ENCODE results near the gene FALEC. TPM values are rescaled to one million over a fixed set of nuclear protein-coding genes. Genes with fewer than 3 reads are reported as not detected.
A peak's percentile ranks its signal among the peaks of the same experiment; 100 is the strongest.

The FALEC gene
- total RNA-seq, 4 donors from 2014 or later, result not detected

DNA sequence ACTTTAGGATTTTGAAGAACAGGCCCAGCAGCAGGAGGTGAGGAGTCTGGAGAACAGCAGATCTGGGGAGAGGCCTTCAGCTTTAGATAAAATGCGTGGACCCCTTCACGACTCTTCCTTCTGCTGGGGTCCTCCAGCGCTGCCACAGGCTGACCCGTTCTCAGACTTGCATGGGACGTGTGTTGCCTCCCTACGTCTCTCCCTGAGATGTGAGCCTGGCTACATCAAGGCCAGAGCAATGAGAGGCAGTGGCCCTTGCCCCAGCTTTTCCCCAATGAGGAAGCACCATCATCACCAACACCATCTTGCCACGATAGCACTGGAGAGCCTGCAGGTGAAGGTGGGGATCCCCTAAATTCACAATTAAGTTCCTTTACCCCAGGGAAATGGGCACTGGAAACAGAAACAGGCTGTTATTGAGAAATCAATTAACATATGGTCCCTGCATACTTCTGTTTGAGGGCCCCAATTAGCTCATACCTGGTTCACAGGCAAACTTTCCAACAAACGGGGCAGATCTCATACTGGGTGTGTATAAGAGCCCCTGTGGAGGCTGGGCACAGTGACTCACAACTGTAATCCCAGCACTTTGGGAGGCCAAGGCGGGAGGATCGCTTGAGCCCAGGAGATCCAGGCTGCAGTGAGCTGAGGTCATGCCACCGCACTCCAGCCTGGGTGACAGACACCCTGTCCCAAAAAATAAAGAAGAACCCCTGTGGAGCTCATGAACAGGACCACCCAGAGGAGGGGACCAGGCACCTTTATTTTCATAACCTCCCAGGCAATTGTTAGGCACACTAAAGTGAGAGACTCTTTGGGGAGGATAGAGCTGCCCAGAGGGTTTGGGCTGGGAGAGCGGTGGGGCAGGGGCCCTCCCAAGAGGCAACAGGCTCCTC is 21.5 kb downstream of the FALEC start:
- peaks cover 28% of the 10 kb centered on the region for H3K4me1 ChIP-seq

DNA sequence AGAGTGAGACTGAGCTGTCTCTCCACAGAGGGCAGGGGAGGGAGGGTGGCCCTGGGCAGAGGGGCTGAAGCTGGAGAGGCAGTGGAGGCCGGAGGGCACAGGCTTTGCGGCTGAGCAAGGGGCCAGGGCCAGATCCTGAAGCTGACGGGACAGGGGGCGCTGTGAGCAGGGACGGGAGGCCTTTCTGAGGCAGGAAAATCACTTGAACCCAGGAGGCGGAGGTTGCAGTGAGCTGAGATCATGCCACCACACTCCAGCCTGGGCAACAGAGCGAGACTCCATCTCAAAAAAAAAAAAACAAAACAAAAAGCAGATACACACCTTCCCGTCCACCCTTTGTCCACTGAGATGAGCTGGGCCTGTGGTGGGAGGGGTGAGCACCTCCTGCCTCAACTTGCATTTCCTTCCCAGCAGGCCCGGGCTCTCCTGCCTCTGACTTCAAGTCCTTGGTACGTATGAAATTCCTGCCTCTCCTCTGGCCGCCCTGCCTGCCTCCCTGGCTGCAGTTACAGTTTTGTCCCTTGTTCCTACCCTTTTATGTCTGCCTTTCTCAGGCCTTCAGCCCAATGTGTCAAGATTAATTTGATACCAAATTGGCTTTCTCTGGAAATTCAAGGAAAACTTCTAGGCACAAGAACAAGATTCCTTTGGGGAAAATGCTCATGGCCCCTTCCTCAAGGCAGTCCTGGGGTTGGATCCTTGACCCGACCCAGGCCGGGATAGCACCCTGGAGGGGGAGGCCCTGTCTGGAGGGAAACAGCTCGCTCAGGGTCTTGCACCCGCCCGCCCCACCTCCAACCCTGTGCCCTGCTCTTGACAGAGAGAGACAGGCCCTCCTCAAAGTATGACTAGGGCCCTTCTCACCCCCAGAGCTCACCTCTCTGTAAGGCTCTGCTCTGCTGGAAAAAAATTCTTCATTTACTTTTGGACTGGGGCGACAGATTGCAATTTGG is 22.5 kb downstream of the FALEC start:
- H3K9me3 ChIP-seq, result no peaks in the 10 kb centered on the region
- peaks cover 23% of the 10 kb centered on the region for H3K4me1 ChIP-seq
- WGBS, result 60% methylated on average over 17 of the region's 17 CpGs
- H3K27me3 ChIP-seq, result no peaks in the 10 kb centered on the region
- H3K4me3 ChIP-seq, result no peak overlapping the region
- TF ChIP-seq EP300 (IDR thresholded peaks at IDR 0.05) (no peak), POLR2AphosphoS5 (IDR thresholded peaks at IDR 0.05) (no peak), POLR2A (IDR thresholded peaks at IDR 0.05) (no peak)
- TF ChIP-seq, protein P1, sequence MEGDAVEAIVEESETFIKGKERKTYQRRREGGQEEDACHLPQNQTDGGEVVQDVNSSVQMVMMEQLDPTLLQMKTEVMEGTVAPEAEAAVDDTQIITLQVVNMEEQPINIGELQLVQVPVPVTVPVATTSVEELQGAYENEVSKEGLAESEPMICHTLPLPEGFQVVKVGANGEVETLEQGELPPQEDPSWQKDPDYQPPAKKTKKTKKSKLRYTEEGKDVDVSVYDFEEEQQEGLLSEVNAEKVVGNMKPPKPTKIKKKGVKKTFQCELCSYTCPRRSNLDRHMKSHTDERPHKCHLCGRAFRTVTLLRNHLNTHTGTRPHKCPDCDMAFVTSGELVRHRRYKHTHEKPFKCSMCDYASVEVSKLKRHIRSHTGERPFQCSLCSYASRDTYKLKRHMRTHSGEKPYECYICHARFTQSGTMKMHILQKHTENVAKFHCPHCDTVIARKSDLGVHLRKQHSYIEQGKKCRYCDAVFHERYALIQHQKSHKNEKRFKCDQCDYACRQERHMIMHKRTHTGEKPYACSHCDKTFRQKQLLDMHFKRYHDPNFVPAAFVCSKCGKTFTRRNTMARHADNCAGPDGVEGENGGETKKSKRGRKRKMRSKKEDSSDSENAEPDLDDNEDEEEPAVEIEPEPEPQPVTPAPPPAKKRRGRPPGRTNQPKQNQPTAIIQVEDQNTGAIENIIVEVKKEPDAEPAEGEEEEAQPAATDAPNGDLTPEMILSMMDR (IDR thresholded peaks at IDR 0.05), result no peak
- peak overlapping the region; percentile 59 for H3K27ac ChIP-seq
- no peak for DNase-seq (ENCODE audit: low spot score in 2 of 2)
- H3K36me3 ChIP-seq, result no peaks in the 10 kb centered on the region

More for the DNA sequence above, 21.5 kb downstream of the FALEC start:
- H3K9me3 ChIP-seq, result no peaks in the 10 kb centered on the region
- no peak for DNase-seq (ENCODE audit: low spot score in 2 of 2)
- TF ChIP-seq POLR2A (IDR thresholded peaks at IDR 0.05), result no peak
- TF ChIP-seq, protein P1 (IDR thresholded peaks at IDR 0.05), result no peak
- no peak for TF ChIP-seq POLR2AphosphoS5 (IDR thresholded peaks at IDR 0.05)
- no peak for TF ChIP-seq EP300 (IDR thresholded peaks at IDR 0.05)
- no peaks in the 10 kb centered on the region for H3K36me3 ChIP-seq
- WGBS, result 88% methylated on average over 9 of the region's 12 CpGs
- H3K27me3 ChIP-seq, result no peaks in the 10 kb centered on the region
- H3K27ac ChIP-seq, result peak overlapping the region; percentile 59
- no peak overlapping the region for H3K4me3 ChIP-seq

DNA sequence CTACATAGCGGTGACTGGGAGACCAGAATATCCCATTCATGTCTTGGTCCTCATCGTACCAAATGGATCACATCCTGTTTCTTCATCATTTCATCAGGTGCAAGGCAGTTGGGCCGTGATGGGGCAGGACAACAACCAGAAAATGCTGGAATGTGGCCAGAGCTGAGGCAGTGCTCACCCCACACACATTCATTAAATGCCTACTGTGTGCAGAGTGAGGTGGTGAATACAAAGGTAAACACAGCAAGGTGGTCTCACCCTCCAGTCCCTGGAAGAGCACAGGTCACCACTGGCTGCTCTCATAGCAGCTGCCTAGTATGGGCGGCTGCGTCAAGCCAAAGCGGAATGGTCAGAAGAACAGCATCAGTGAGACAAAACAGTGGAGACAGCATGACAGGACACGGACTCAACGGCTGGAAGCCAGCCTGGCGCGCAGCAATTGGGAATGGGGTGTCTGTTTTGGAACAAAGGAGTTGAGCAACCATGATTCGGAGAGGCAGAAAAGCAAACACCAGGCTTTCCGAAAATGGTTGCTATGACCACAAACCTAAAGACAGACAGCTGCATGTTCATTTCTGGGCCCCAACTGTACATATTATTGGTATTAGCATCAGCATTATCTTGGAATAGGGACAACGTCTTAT is 28.1 kb downstream of the FALEC start:
- Histone ChIP-seq H3K4me3 (no peak overlapping the region), H3K4me1 (peaks cover 8% of the 10 kb centered on the region), H3K27me3 (no peaks in the 10 kb centered on the region), H3K9me3 (no peaks in the 10 kb centered on the region), H3K36me3 (no peaks in the 10 kb centered on the region), H3K27ac (peak overlapping the region; percentile 18)
- peak in 1 of 2 donors; percentile 84 for DNase-seq (ENCODE audit: low spot score in 2 of 2)
- TF ChIP-seq POLR2AphosphoS5 (IDR thresholded peaks at IDR 0.05) (peak in 2 of 3 donors; percentile 11 to 56), EP300 (IDR thresholded peaks at IDR 0.05) (no peak)
- 71% methylated on average over 13 of the region's 13 CpGs for WGBS

DNA sequence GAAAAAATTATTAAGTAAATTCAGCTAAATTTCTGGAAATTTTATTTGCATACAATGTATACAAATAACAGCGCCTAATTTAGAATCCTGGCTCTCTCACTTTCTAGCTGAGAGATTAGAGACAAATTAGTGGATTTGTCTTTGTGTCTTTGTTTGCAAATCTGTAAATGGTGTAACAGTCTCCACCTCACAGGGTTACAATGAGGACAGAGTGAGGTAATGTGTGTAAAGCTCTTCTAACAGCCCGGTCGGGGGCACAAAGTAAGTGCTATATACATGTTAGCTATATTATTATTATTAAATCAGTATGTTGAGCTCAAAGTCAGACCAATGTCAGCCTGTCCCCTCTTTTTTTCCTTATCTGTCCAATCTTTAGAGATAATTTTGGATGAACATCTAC is 28.7 kb downstream of the FALEC start:
- H3K27me3 ChIP-seq, result no peaks in the 10 kb centered on the region
- H3K4me3 ChIP-seq, result no peak overlapping the region
- WGBS, result 68% methylated on average over 3 of the region's 3 CpGs
- peaks cover 9% of the 10 kb centered on the region for H3K4me1 ChIP-seq
- no peaks in the 10 kb centered on the region for H3K36me3 ChIP-seq
- no peak for TF ChIP-seq POLR2A (IDR thresholded peaks at IDR 0.05)
- TF ChIP-seq, protein P1 (IDR thresholded peaks at IDR 0.05), result no peak
- TF ChIP-seq EP300 (IDR thresholded peaks at IDR 0.05), result no peak
- no peak for TF ChIP-seq POLR2AphosphoS5 (IDR thresholded peaks at IDR 0.05)
- peak overlapping the region; percentile 35 for H3K27ac ChIP-seq
- no peaks in the 10 kb centered on the region for H3K9me3 ChIP-seq
- no peak for DNase-seq (ENCODE audit: low spot score in 2 of 2)

DNA sequence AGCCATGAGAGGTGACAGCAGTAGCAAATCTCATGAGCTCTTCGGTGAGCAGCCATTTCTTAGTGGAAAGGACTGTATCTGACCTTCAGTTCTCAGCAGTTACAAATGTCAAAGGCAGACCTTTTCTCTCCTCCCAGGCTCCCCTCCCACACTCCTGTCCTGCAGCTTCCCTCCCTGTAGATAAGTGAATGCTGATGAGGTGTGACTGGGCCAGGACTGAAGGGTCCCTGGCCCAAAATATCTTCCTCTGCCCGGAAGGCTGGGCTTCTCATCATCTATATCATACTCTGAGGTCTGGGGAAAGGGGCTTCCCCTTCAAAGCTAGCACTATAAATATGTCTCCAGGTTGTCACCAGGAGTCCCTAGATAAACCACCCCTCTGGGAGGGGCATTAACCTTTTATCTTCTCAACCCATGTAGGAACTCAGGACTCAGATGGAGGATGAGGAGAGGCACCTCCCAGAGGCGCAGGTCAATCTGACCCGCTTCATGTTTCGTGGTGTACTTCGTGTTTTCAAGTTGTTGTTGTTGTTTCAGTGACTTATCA is 30.0 kb downstream of the FALEC start:
- 92% methylated on average over 6 of the region's 6 CpGs for WGBS
- Histone ChIP-seq H3K27me3 (no peaks in the 10 kb centered on the region), H3K4me1 (peaks cover 22% of the 10 kb centered on the region), H3K36me3 (no peaks in the 10 kb centered on the region), H3K27ac (no peak overlapping the region), H3K4me3 (no peak overlapping the region), H3K9me3 (no peaks in the 10 kb centered on the region)
- no peak for TF ChIP-seq POLR2A (IDR thresholded peaks at IDR 0.05)
- no peak for DNase-seq (ENCODE audit: low spot score in 2 of 2)
